DOHH2 (cell line): Measurements from ENCODE around the gene NDUFC1.

Experiments
- CTCF ChIP-seq: fragments of 200-600 bp; sonication (generic); IDR thresholded peaks from one replicate; pipeline ENCODE4 v1.5.1; 2014; ENCODE audit warnings: antibody characterized with exemption, mild to moderate bottlenecking, low read depth, low read length; ENCODE audit not compliant: poor library complexity, severe bottlenecking
- EZH2phosphoT487 ChIP-seq: fragments of 200-600 bp; sonication (generic); IDR thresholded peaks from 2 replicates; pipeline ENCODE4 v1.6.1; 2017; ENCODE audit warnings: borderline replicate concordance, mild to moderate bottlenecking, antibody characterized with exemption, low read length, moderate library complexity, mixed read lengths

- TF ChIP-seq CTCF (no peak), EZH2phosphoT487 (no peak)
Observed at GRCh38 chr4:139301821-139302611, at the start of gene NDUFC1.
